Endothelial cell of umbilical vein (primary cell): ENCODE results near the gene SDCBP2.

ENCODE experiments used
- FOS ChIP-seq: IDR thresholded peaks from 2 replicates; pipeline ENCODE4 v1.6.1; 2011; ENCODE audit warnings: mild to moderate bottlenecking, low read length, moderate library complexity, borderline replicate concordance; ENCODE audit not compliant: insufficient read depth
- TF ChIP-seq, protein P1 (sequence below), 2 donors: IDR thresholded peaks; 1 replicate in 1 of 2; 2 replicates in 1 of 2; pipeline ENCODE4 v1.5.1; 2011; ENCODE audit warnings: low read length in 2 of 2, mild to moderate bottlenecking in 2 of 2, moderate library complexity in 2 of 2, control low read depth in 1 of 2, inconsistent platforms in 1 of 2, low read depth in 1 of 2; ENCODE audit not compliant: insufficient read depth in 1 of 2; ENCODE audit errors: extremely low read depth in 1 of 2

DNA sequence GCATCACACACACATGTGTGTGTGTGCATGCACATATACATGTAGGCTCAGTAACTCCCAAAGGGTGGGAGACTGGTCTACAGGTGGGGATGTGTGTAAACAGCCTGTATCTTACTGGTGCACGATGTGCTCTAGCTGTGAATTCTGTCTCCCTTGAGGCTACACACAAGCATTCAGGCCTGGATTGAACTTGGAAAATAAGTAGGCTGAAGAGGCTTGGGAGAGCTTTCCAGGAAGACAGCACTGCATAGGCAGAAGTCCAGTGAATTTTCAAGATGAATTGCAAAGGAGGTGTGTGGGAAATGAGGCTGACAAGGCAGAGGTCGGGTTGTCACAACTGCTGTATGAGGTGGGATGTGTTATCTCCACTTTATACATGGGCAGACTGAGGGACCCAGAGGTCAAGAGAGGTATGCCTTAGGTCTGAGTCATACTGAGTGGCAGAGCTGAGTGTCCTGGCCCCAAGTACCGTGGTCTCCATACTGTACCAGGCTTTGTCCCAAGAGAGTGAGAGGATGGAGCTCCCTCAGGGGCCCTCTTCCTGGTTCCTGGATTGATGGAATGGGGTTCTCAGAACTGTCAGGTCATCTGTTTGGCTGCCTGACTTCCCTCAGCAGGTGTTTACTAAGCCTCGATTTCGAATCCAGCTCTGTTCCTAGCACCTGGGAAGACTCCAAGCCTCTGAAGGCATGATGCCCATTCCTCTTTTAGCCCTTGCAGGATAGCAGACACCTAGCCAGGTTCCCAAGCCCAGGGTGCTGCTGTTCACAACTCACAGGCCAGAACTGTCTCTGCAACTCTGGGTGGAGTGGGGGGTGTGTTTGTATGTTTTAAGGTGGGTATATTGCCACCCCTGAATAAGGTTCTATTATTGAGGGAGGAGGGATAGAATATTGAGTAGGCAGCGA, 48.5 kb downstream of the SDCBP2 start:
- TF ChIP-seq FOS, result no peak
- TF ChIP-seq, protein P1, sequence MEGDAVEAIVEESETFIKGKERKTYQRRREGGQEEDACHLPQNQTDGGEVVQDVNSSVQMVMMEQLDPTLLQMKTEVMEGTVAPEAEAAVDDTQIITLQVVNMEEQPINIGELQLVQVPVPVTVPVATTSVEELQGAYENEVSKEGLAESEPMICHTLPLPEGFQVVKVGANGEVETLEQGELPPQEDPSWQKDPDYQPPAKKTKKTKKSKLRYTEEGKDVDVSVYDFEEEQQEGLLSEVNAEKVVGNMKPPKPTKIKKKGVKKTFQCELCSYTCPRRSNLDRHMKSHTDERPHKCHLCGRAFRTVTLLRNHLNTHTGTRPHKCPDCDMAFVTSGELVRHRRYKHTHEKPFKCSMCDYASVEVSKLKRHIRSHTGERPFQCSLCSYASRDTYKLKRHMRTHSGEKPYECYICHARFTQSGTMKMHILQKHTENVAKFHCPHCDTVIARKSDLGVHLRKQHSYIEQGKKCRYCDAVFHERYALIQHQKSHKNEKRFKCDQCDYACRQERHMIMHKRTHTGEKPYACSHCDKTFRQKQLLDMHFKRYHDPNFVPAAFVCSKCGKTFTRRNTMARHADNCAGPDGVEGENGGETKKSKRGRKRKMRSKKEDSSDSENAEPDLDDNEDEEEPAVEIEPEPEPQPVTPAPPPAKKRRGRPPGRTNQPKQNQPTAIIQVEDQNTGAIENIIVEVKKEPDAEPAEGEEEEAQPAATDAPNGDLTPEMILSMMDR (IDR thresholded peaks at IDR 0.05; ENCODE audit: extremely low read depth in 1 of 2, insufficient read depth in 1 of 2, low read depth in 1 of 2, low read length in 2 of 2), result no peak
